Thoracic aorta (tissue), 2 donors: ENCODE data around the gene FURIN. TPM values are rescaled to one million over a fixed set of nuclear protein-coding genes. Genes with fewer than 3 reads are reported as not detected.

ENCODE experiments used
- ATAC-seq: fragments of 150-250 bp; one replicate; pipeline ENCODE4 v1.8.0; 2017; ENCODE audit warnings: low read depth; ENCODE audit not compliant: insufficient number of reproducible peaks, low FRiP score
- DNase-seq: peaks from one replicate; pipeline ENCODE4 v3.0.0-alpha.2; 2020; ENCODE audit warnings: low spot score
- H3K27ac ChIP-seq, 2 donors: fragments of 200-600 bp; sonication (generic); 1 replicate in 1 of 2; 2 replicates in 1 of 2; pipeline ENCODE4 v1.5.1; 2016; ENCODE audit warnings: mild to moderate bottlenecking in 2 of 2, moderate library complexity in 2 of 2
- H3K27me3 ChIP-seq: fragments of 200-600 bp; sonication (generic); replicated peaks from 2 replicates; pipeline ENCODE4 v1.6.0; 2016; ENCODE audit warnings: mild to moderate bottlenecking; ENCODE audit not compliant: insufficient read depth
- H3K36me3 ChIP-seq: fragments of 200-600 bp; sonication (generic); one replicate; pipeline ENCODE4 v1.5.1; 2016
- H3K4me1 ChIP-seq, 2 donors: fragments of 200-600 bp; sonication (generic); 1 replicate in 1 of 2; 2 replicates in 1 of 2; pipeline versions ENCODE4 v1.5.1 to v1.6.0; 2016; ENCODE audit warnings: low read depth in 2 of 2, mild to moderate bottlenecking in 1 of 2; ENCODE audit not compliant: control insufficient read depth in 1 of 2
- H3K4me3 ChIP-seq: fragments of 200-600 bp; sonication (generic); 2 replicates; pipeline ENCODE4 v1.5.1; 2016; ENCODE audit warnings: mild to moderate bottlenecking
- H3K9me3 ChIP-seq: fragments of 200-600 bp; sonication (generic); 2 replicates; pipeline ENCODE4 v1.5.1; 2016
- CTCF ChIP-seq: fragments of 200-600 bp; sonication (generic); IDR thresholded peaks from one replicate; pipeline ENCODE4 v1.5.1; 2019; ENCODE audit warnings: antibody characterized with exemption
- total RNA-seq, 2 donors: library from RNA; depleted of rRNA; stranded (reverse); fragments of >200 nt; gene quantifications; one replicate each; pipeline versions ENCODE4 v1.1.0 to v1.2.3, GENCODE V29; 2016

The FURIN gene
- total RNA-seq, 2 donors from 2014 or later: 78.4 to 89.7 TPM

GRCh38 chr15:90902040-90902839, 33.9 kb downstream of the FURIN start:
- Histone ChIP-seq H3K36me3 (peaks cover 22% of the 10 kb centered on the region), H3K27me3 (no peaks in the 10 kb centered on the region), H3K4me3 (peak overlapping the region; percentile 76), H3K27ac (peak overlapping the region; percentile 80 to 86), H3K4me1 (peaks cover 15 to 19% of the 10 kb centered on the region in 2 donors), H3K9me3 (no peaks in the 10 kb centered on the region)
- peak; percentile 62 for TF ChIP-seq CTCF
- DNase-seq (no peak), ATAC-seq (peak; percentile 54)

GRCh38 chr15:90902840-90903732, 34.7 kb downstream of the FURIN start, which contains the start of gene MAN2A2:
MAN2A2 (plus strand) TSS chr15:90903302; CDS start chr15:90904208, 906 bp downstream.
- DNase-seq: no peak

GRCh38 chr15:90903733-90904536, 35.5 kb downstream of the FURIN start:
- Histone ChIP-seq H3K27me3 (no peaks in the 10 kb centered on the region), H3K36me3 (peaks cover 28% of the 10 kb centered on the region), H3K4me3 (peak overlapping the region; percentile 89), H3K27ac (peak overlapping the region; percentile 90 to 93), H3K9me3 (no peaks in the 10 kb centered on the region), H3K4me1 (peaks cover 15 to 19% of the 10 kb centered on the region in 2 donors)
- no peak for ATAC-seq
- no peak for DNase-seq
- no peak for TF ChIP-seq CTCF

More at GRCh38 chr15:90902840-90903732, 34.7 kb downstream of the FURIN start, which contains the start of gene MAN2A2:
- H3K4me1 ChIP-seq: peaks cover 15 to 19% of the 10 kb centered on the region in 2 donors
- peak within 1 kb of the TSS; percentile 89 for H3K4me3 ChIP-seq
- no peak for TF ChIP-seq CTCF
- ATAC-seq: peak; percentile 39
- H3K27ac ChIP-seq: peak within 1 kb of the TSS; percentile 90 to 93
- H3K9me3 ChIP-seq: no peaks in the 10 kb centered on the region
- H3K27me3 ChIP-seq: no peaks in the 10 kb centered on the region
- H3K36me3 ChIP-seq: peaks cover 28% of the 10 kb centered on the region

- Histone ChIP-seq H3K27ac (no peak overlapping the region), H3K9me3 (no peaks in the 10 kb centered on the region), H3K27me3 (no peaks in the 10 kb centered on the region), H3K36me3 (peaks cover 36% of the 10 kb centered on the region), H3K4me1 (peaks cover 15 to 19% of the 10 kb centered on the region in 2 donors), H3K4me3 (no peak overlapping the region)
- ATAC-seq: no peak
- no peak for DNase-seq
- TF ChIP-seq CTCF: no peak
Observed at GRCh38 chr15:90904746-90905145, 36.4 kb downstream of the FURIN start.
